Mucosa of rectum (tissue), 2 donors: ENCODE data around the gene TRIM9.
"Not testable (repeated sequence)": the region's sequence is repeated elsewhere in the genome, so short reads cannot be mapped to it uniquely, and the experiment has no call there.

Source experiments
- H3K27ac ChIP-seq, 2 donors: one replicate each; pipeline ENCODE4 v1.7.0; 2013; ENCODE audit warnings: inconsistent platforms in 2 of 2, low read depth in 2 of 2, low read length in 2 of 2
- H3K27me3 ChIP-seq, 2 donors: one replicate each; pipeline ENCODE4 v1.7.0; 2013; ENCODE audit warnings: low read length in 2 of 2; ENCODE audit not compliant: control insufficient read depth in 2 of 2, insufficient read depth in 2 of 2
- H3K36me3 ChIP-seq, 2 donors: one replicate each; pipeline ENCODE4 v1.7.0; 2013; ENCODE audit warnings: low read length in 2 of 2; ENCODE audit not compliant: control insufficient read depth in 2 of 2, insufficient read depth in 2 of 2
- H3K4me1 ChIP-seq, 2 donors: one replicate each; pipeline ENCODE4 v1.7.0; 2013; ENCODE audit warnings: low read length in 2 of 2, mild to moderate bottlenecking in 1 of 2; ENCODE audit not compliant: control insufficient read depth in 2 of 2, insufficient read depth in 2 of 2
- H3K4me3 ChIP-seq, 2 donors: one replicate each; pipeline ENCODE4 v1.7.0; 2013; ENCODE audit warnings: low read length in 2 of 2
- H3K9ac ChIP-seq, 2 donors: one replicate each; pipeline ENCODE4 v1.7.0; 2013; ENCODE audit warnings: low read length in 2 of 2, low read depth in 1 of 2, mild to moderate bottlenecking in 1 of 2
- H3K9me3 ChIP-seq, 2 donors: one replicate each; pipeline ENCODE4 v1.7.0; 2013; ENCODE audit warnings: low read length in 2 of 2; ENCODE audit not compliant: control insufficient read depth in 2 of 2
- donor health status: healthy.
- donor health status: Normal muscosa, but diverticular disease.

The TRIM9 gene

DNA sequence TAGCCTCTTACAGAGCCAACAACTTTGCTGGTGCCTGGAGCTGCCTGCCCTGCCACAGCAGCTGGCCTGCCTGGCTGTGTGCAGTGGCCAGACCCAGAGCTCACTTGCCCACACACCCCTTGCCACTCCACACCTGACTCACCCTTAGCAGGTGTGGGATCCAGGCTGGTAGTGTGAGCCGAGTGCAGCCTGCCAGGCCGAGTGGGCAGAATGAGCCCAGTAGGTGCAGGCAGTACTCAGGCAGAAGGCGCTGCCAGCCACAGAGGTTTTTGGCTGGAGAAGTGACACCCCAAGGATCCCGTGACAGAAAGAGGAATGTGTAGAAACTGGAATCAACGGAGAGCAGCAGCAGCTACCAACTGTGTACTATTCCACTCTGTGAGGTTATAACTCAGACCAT is 120.8 kb downstream of the TRIM9 start:
- Histone ChIP-seq H3K4me3 (no peak overlapping the region), H3K27ac (no peak overlapping the region), H3K36me3 (no peaks in the 10 kb centered on the region), H3K4me1 (no peaks in the 10 kb centered on the region), H3K9ac (no peak overlapping the region), H3K9me3 (no peaks in the 10 kb centered on the region), H3K27me3 (no peaks in the 10 kb centered on the region)

DNA sequence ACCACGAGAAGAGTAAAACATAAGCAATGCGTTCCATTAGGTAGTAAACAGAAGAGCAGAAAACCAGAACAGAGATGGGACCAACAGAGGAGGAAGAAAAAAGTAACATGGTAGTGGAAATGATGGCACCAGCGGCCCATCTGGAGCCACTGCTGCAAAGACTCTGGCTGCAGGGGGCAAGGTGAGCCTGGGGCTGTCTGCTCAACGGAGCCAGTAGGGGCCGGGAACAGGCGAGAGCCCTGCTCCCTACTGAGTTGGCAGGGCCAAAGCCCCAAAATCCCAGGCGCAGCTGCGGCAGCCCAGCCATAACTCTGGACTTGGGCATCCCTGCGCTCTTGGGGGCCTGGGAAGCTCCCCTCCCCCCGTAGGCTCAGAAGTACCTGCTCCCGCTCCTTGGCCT is 122.2 kb downstream of the TRIM9 start:
- H3K27me3 ChIP-seq: no peaks in the 10 kb centered on the region
- no peaks in the 10 kb centered on the region for H3K36me3 ChIP-seq
- no peaks in the 10 kb centered on the region for H3K9me3 ChIP-seq
- no peak overlapping the region for H3K9ac ChIP-seq
- H3K4me1 ChIP-seq: no peaks in the 10 kb centered on the region
- H3K4me3 ChIP-seq: no peak overlapping the region
- H3K27ac ChIP-seq: no peak overlapping the region

DNA sequence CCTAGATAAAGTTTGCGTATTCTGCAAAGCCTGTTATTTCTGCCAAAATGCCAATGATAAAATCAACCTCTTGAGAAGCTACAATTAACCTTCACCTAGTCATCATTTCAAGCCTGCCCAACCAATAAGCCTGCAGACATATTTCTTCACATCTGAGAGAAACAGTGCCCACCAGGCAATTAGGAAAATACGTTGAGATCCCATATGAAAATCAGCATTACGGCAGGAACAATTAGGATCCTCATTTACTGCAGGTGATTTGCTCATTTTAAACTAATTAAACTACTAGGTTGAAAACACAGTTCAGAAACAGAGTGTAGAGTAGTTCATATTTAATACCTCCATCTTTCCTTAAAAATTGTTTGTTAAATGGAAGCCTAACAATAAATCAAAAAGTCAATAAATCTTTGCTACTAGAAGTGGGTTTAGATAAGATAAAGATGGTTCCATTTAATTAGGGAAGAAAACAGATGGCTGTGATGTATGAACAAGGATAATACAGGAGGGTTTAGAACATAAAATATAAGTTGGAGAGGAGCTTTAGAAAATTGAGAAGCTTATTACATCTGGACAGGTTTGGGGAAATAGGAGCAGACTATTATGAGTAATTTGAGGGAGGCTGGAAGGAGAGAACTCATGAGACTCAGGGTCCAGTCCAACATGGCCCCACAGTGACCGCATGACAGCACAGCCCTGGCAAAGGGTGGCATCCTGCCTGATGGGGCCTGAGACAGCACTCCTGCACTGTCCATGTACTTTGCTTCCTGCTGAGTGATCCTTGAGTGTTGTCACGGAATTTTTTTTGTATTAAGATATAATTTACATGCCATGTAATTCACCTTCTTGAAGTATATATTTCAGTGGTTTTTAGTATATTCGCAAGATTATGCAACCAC is 123.8 kb downstream of the TRIM9 start:
- Histone ChIP-seq H3K27ac (no peak overlapping the region), H3K4me1 (no peaks in the 10 kb centered on the region), H3K9ac (no peak overlapping the region), H3K36me3 (no peaks in the 10 kb centered on the region), H3K27me3 (no peaks in the 10 kb centered on the region), H3K9me3 (no peaks in the 10 kb centered on the region), H3K4me3 (no peak overlapping the region)

DNA sequence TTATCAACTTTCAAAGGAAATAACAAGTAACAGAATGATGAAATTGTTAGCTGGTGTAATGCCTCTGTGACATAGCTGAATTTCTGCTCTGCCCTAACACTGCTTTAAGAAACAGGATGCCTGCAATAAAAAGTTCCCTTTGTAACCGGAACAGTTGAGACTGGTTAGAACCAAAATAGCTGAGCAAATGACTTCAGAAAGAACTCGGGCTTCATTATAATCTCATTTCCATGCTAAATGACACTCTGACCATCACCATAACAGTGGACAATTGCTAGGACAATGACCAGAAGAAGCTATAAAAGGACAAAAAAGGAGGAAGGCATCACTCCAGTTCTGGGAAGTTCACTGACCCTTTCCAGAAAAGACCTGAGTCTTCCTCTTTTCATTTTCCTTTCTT is 127.1 kb downstream of the TRIM9 start:
- Histone ChIP-seq H3K9ac (no peak overlapping the region), H3K4me1 (no peaks in the 10 kb centered on the region), H3K27ac (no peak overlapping the region), H3K4me3 (no peak overlapping the region), H3K27me3 (no peaks in the 10 kb centered on the region), H3K36me3 (no peaks in the 10 kb centered on the region), H3K9me3 (no peaks in the 10 kb centered on the region)

DNA sequence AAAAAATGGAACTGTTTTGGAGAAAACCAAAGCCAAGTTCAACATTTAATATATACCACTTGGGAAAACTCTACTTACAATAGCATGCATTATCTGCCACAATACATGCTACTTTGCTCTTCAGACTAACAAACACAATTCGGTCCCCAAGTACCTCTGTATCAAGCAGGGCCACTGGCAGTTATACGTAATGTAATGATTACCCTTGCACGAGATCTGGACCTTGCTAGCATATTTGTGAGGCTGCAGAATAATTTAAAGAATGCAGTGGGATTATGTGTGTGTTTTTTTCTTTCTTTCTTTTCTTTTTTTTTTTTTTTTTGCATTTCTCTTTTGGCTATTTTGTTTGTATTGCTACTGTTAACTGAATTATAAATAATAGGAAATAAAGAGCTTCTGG is 127.8 kb downstream of the TRIM9 start:
- Histone ChIP-seq H3K4me1 (no peaks in the 10 kb centered on the region), H3K9me3 (no peaks in the 10 kb centered on the region), H3K27me3 (no peaks in the 10 kb centered on the region), H3K27ac (no peak overlapping the region), H3K4me3 (no peak overlapping the region), H3K9ac (no peak overlapping the region), H3K36me3 (no peaks in the 10 kb centered on the region)

DNA sequence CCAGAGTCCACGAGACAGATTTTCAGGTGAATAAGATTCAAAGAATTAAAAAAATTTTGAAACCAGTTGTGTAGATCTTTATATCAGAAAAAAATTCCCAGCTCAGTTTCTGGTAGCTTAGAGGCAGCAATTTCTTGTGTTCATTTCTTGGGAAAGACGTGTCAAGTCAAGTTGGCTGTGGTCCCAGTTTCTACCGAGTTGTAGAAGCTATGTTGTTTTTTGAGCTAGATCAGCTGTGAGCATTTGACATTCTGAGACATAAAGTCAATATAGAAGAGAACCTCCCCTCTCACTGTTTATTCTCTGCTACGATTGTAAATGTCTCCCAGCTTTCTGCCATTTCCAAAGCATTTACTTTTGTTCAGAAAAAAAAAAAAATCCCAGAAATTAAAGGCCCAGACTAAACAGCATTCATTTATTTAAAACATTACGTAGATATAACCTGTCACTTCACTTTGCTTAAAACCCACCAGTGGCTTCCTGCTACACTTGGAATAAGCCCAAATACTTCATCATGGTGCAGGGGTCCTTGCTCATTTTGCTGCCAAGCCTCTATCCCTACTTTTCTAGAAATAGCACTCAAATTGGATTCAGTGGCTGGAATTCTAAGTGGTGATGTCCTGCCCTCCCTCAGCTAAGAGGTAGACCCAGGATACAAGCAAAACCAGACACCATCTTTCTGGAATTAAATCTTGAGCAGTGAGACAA is 130.1 kb downstream of the TRIM9 start:
- Histone ChIP-seq H3K4me3 (no peak overlapping the region), H3K4me1 (no peaks in the 10 kb centered on the region), H3K27ac (no peak overlapping the region), H3K9ac (no peak overlapping the region), H3K9me3 (no peaks in the 10 kb centered on the region), H3K36me3 (no peaks in the 10 kb centered on the region), H3K27me3 (no peaks in the 10 kb centered on the region)

DNA sequence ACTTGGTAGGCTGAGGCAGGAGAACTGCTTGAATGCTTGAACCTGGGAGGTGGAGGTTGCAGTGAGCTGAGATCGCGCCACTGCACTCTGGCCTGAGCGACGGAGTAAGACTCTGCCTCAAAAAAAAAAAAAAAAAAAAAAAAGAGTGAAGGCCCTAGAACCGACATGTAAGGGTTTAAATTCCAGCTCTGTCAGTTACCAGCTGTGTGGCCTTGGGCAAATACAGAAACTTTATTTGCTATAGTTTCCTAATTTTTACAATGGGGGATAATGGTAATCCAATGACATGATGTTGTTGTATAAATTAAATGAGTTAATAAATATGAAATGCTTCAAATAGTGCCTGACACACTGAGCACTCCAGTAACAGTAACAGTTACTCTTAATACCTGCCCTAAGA is 131.0 kb downstream of the TRIM9 start:
- Histone ChIP-seq H3K36me3 (no peaks in the 10 kb centered on the region), H3K4me1 (no peaks in the 10 kb centered on the region), H3K4me3 (no peak overlapping the region), H3K27ac (no peak overlapping the region), H3K9ac (no peak overlapping the region), H3K9me3 (no peaks in the 10 kb centered on the region), H3K27me3 (no peaks in the 10 kb centered on the region)

DNA sequence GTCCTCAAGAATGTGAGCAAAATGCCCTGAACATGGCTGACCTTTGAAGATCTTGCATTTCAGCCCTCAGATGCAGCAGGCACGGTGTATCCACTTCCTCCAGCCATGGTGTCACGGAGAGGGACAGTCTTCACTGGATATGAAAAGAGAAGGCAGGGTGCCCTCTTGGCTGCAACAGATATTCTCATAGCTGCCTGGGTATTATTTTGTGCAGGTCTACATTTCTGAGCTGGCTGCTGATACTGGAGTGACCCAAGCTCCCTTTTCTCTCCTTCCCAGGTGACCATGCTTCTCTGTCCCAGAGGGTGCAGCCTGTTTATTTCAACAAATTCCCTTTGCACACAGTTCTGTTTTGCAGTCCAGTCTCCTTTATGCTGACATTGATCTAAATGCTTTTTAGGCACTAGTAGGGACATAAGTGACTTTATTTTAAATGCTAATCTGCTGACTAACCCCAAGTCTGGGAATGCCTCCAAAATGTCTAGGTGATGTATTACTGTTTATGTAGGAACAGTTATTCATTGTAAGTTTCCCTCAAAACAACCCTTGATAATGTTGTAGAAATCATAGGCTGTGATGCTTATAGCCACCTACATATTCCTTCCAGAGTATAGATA is 133.2 kb downstream of the TRIM9 start:
- H3K9me3 ChIP-seq: no peaks in the 10 kb centered on the region
- no peak overlapping the region for H3K27ac ChIP-seq

DNA sequence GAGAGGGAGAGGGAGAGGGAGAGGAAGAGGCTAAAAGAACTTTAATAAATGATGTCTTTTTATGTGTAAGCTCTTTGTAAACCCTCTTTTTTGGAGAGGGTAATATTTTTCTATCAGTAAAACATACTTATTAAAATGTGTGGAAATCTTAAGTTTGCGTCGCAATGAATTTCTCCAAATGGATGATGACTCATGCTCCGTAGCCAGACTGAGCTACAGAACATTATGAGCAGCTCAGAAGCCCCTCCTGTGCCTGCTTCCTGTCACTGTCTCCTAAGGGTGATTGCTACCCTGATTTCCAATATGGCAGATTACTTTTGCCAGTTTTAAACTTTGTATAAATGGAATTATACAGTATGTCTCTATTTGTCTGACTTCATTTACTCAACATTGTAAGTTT is 137.6 kb downstream of the TRIM9 start:
- no peak overlapping the region for H3K9ac ChIP-seq
- H3K4me1 ChIP-seq: peaks cover 0 to 5% of the 10 kb centered on the region in 2 donors
- no peaks in the 10 kb centered on the region for H3K27me3 ChIP-seq
- no peaks in the 10 kb centered on the region for H3K36me3 ChIP-seq
- no peak overlapping the region for H3K4me3 ChIP-seq
- no peaks in the 10 kb centered on the region for H3K9me3 ChIP-seq
- H3K27ac ChIP-seq: no peak overlapping the region

More for the DNA sequence above, 133.2 kb downstream of the TRIM9 start:
- Histone ChIP-seq H3K36me3 (no peaks in the 10 kb centered on the region), H3K27me3 (no peaks in the 10 kb centered on the region), H3K9ac (no peak overlapping the region), H3K4me1 (no peaks in the 10 kb centered on the region), H3K4me3 (no peak overlapping the region)

DNA sequence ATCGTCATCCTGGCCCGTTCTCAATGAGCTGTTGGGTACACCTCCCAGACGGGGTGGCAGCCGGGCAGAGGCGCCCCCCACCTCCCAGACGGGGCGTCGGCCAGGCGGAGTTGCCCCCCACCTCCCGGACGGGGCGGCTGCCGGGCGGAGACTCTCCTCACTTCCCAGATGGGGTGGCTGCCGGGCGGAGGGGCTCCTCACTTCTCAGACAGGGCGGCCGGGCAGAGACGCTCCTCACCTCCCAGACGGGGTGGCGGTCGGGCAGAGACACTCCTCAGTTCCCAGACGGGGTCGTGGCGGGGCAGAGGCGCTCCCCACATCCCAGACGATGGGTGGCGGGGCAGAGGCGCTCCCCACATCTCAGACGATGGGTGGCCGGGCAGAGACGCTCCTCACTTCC is 138.5 kb downstream of the TRIM9 start:
- not testable (repeated sequence) for H3K27me3 ChIP-seq, H3K9me3 ChIP-seq, H3K4me1 ChIP-seq, H3K9ac ChIP-seq, H3K4me3 ChIP-seq, H3K27ac ChIP-seq, H3K36me3 ChIP-seq
